Esophagus (tissue), 2 donors: ENCODE results near the gene SAMHD1. TPM values are rescaled to one million over a fixed set of nuclear protein-coding genes. Genes with fewer than 3 reads are reported as not detected.

ENCODE experiments used
- H3K27ac ChIP-seq, 2 donors: one replicate each; pipeline ENCODE4 v1.5.1; 2013; ENCODE audit warnings: low read depth in 2 of 2, mild to moderate bottlenecking in 2 of 2, inconsistent platforms in 1 of 2, low read length in 1 of 2, moderate library complexity in 1 of 2
- H3K27me3 ChIP-seq, 2 donors: one replicate each; pipeline ENCODE4 v1.6.1; 2013; ENCODE audit warnings: low read length in 2 of 2, control low read depth in 1 of 2, mild to moderate bottlenecking in 1 of 2; ENCODE audit not compliant: insufficient read depth in 2 of 2, control insufficient read depth in 1 of 2
- H3K36me3 ChIP-seq, 2 donors: one replicate each; pipeline ENCODE4 v1.6.1; 2013; ENCODE audit warnings: low read length in 1 of 2; ENCODE audit not compliant: control insufficient read depth in 2 of 2, insufficient read depth in 2 of 2
- H3K4me1 ChIP-seq, 2 donors: one replicate each; pipeline ENCODE4 v1.6.1; 2013; ENCODE audit warnings: low read length in 1 of 2; ENCODE audit not compliant: control insufficient read depth in 2 of 2, insufficient read depth in 2 of 2
- H3K4me3 ChIP-seq, 2 donors: one replicate each; pipeline ENCODE4 v1.5.1; 2013; ENCODE audit warnings: low read length in 2 of 2, mild to moderate bottlenecking in 2 of 2, low read depth in 1 of 2, moderate library complexity in 1 of 2
- H3K9me3 ChIP-seq, 2 donors: one replicate each; pipeline ENCODE4 v1.6.1; 2013; ENCODE audit warnings: mild to moderate bottlenecking in 2 of 2, low read depth in 1 of 2, low read length in 1 of 2, moderate library complexity in 1 of 2; ENCODE audit not compliant: control insufficient read depth in 2 of 2, insufficient read depth in 1 of 2
- whole genome bisulfite sequencing, 2 donors: extraction: QIAGEN DNeasy Blood & Tissue Kit; methylation state at CpG; one replicate each; pipeline ENCODE4 v1.1.7; 2013; 5-methylcytosine and 5-hydroxymethylcytosine counted together
- polyA plus RNA-seq, 2 donors: library from polyadenylated mRNA; stranded (reverse); fragments of 200-250 nt; gene quantifications; one replicate each; pipeline ENCODE4 v1.2.3, GENCODE V29; 2013
- donor health status: healthy with polysubstance abuse.
- donor health status: Bipolar disorder and iron deficiency.

SAMHD1 gene
- polyA plus RNA-seq, 2 donors = 25.2 to 29.2 TPM

- H3K36me3 ChIP-seq = no peaks in the 10 kb centered on the region
- no peaks in the 10 kb centered on the region for H3K27me3 ChIP-seq
- WGBS, 2 donors = 73 to 74% methylated on average over 8 of the region's 8 CpGs
- no peaks in the 10 kb centered on the region for H3K9me3 ChIP-seq
- H3K4me1 ChIP-seq = peaks cover 2% of the 10 kb centered on the region in 2 donors
- no peak overlapping the region for H3K4me3 ChIP-seq
- no peak overlapping the region for H3K27ac ChIP-seq
Measured at GRCh38 chr20:36866681-36867495, 84.6 kb downstream of the SAMHD1 start.

GRCh38 chr20:36866164-36866563, 85.3 kb downstream of the SAMHD1 start:
- Histone ChIP-seq H3K27me3 (no peaks in the 10 kb centered on the region), H3K9me3 (no peaks in the 10 kb centered on the region), H3K4me3 (no peak overlapping the region), H3K4me1 (peaks cover 2 to 9% of the 10 kb centered on the region in 2 donors), H3K27ac (no peak overlapping the region), H3K36me3 (no peaks in the 10 kb centered on the region)
- WGBS, 2 donors = 88 to 95% methylated on average over 7 of the region's 7 CpGs

- Histone ChIP-seq H3K9me3 (no peaks in the 10 kb centered on the region), H3K4me1 (peaks cover 2 to 12% of the 10 kb centered on the region in 2 donors), H3K27ac (no peak overlapping the region), H3K36me3 (peaks cover 0 to under 1% of the 10 kb centered on the region in 2 donors), H3K4me3 (no peak overlapping the region), H3K27me3 (no peaks in the 10 kb centered on the region)
Measured at GRCh38 chr20:36865861-36866149, 85.7 kb downstream of the SAMHD1 start.

DNA sequence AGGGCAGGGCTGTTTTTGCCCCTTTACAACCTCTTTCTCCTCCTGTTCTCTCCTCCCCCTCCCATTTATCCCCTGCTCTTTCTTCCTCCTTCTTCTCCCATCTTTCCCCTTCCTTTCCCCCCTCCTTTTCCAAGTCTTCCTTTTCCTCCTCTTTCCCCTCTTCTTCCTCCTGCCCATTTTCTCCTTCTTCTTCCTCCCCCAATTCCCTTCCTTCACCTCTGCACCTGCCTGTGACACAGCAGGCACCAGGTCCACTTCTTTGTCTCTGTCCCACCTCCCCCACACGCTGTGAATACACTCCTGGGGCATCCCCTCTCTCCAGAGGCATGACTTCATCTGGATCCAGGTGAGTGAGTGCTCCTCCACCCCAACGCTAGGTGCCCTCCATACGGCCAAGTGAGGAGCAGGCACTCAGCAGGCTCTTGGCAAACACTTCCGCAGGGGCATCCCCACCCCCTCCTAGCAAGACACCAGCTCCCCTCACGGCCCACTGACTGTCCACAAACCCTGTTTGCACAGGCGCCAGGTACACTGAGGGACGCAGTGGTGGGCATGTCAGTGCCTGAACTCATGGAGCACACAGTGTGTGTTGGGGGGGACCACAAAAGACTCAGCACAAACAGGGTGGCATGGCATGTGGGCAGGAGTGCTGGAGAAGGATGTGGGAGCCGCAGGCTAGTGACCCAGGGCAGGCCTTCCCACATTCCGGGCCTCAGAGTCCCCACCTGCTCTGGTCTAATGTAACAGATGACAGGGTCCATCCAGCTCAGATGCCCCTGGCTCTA, 86.2 kb downstream of the SAMHD1 start:
- Histone ChIP-seq H3K9me3 (no peaks in the 10 kb centered on the region), H3K27ac (peak overlapping the region in 1 of 2 donors; percentile 71), H3K27me3 (no peaks in the 10 kb centered on the region), H3K4me1 (peaks cover 2 to 15% of the 10 kb centered on the region in 2 donors), H3K4me3 (no peak overlapping the region), H3K36me3 (peaks cover 0 to 6% of the 10 kb centered on the region in 2 donors)
- 73 to 74% methylated on average over 9 of the region's 9 CpGs for WGBS, 2 donors

DNA sequence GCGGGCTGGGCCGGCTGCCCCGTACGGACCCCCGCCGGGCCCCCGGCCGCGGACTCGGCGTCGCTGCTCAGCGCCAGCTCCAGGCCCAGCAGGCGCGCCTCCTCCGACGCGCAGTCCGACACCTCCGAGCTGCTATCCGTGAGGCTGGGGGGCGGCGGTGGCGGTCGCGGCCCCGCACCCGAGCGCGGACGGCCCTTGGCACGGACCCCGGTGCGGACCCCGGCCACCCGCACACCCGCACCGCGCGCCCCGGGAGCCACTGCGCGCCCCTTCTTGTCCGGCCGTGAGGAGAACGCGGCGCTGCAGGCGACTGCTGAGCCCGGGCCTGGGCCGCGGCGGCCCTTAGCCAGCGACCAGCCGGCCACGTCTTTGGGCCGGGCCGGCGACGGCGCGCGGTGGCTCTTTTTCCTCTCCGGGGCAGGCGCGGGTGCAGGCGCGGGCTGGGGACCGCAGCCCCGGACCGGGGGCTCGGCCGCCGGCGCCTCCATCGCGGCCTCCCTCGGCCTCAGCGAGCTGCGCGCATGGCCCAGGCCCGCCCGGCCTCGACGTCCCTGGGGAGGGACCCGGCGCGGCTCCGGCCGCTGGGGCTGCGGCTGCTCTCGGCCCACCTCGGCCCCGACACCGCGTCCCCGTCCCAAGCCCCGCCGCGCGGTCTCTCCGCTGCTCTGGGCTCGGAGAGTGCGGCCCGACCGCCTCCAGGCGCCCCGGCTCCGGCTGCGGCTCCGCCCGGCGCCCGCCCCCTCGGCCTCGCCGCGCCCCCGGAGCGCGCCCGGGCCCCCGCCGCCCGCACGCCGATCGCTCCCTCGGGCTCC, 88.4 kb downstream of the SAMHD1 start:
- Histone ChIP-seq H3K4me3 (peak overlapping the region; percentile 68 to 73), H3K27ac (peak overlapping the region; percentile 95), H3K4me1 (peaks cover 6 to 15% of the 10 kb centered on the region in 2 donors), H3K36me3 (peaks cover 0 to 6% of the 10 kb centered on the region in 2 donors), H3K27me3 (no peaks in the 10 kb centered on the region), H3K9me3 (no peaks in the 10 kb centered on the region)
- WGBS, 2 donors = 0 to 1% methylated on average over 69 to 129 of the region's 129 CpGs

DNA sequence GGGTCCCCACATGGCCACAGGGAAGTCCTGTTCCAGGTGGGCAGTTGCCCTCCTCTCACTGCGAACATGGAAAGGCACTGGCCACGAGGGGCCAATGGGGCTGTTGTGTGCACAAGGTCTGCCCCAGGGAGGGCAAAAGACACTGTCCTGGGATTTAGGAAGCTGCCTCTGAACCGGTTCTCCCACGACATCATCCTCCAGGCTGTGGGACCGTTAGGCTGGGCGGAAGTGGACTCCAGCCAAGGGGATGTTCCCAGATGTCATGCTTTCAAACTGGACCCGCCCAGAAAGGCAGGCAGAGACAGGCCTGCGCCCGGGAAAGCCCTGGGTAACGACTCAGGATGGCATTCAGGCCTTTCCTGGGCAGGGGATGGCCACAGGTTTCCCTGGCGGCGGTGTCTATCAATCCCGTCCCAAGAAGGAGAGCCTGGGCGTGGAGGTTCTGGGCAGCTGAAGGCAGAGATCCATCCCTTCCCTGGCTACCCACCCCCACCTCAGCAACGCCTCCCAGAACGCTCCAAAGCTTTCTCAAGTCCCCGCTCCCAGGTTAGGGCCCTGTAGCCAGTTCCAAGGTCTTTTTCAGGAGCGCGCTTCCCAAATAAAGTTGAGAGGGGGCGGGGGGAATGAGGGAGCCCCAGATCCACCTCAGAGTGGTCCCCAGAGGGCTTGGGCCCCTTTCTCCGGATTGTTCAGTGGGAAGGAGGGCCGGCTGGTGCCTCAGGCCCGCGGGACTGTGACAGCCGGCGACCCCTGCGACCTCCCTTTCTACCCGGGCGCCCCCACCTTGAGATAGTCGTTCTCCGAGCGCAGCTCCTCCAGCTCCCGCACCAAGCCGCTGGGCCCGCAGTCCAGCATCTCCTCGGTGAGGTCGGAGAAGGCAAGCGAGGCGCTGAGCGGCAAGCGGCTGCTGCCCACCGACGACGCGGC, 89.4 kb downstream of the SAMHD1 start:
- Histone ChIP-seq H3K4me3 (peak overlapping the region; percentile 68 to 73), H3K36me3 (peaks cover 0 to 9% of the 10 kb centered on the region in 2 donors), H3K27me3 (no peaks in the 10 kb centered on the region), H3K9me3 (no peaks in the 10 kb centered on the region), H3K27ac (peak overlapping the region; percentile 95), H3K4me1 (peaks cover 6 to 15% of the 10 kb centered on the region in 2 donors)
- WGBS, 2 donors = 12 to 21% methylated on average over 44 to 45 of the region's 45 CpGs

GRCh38 chr20:36861625-36861874, 90.0 kb downstream of the SAMHD1 start:
- Histone ChIP-seq H3K27ac (peak overlapping the region; percentile 70 to 95), H3K4me1 (peaks cover 6 to 20% of the 10 kb centered on the region in 2 donors), H3K36me3 (peaks cover 0 to 13% of the 10 kb centered on the region in 2 donors), H3K27me3 (no peaks in the 10 kb centered on the region), H3K4me3 (peak overlapping the region; percentile 33 to 73), H3K9me3 (no peaks in the 10 kb centered on the region)
- WGBS, 2 donors = 16 to 20% methylated on average over 7 of the region's 7 CpGs

- peaks cover 6 to 25% of the 10 kb centered on the region in 2 donors for H3K4me1 ChIP-seq
- H3K27ac ChIP-seq = peak overlapping the region; percentile 70 to 95
- H3K9me3 ChIP-seq = no peaks in the 10 kb centered on the region
- 68 to 75% methylated on average over 14 of the region's 14 CpGs for WGBS, 2 donors
- peak overlapping the region; percentile 33 to 73 for H3K4me3 ChIP-seq
- peaks cover 0 to 13% of the 10 kb centered on the region in 2 donors for H3K36me3 ChIP-seq
- H3K27me3 ChIP-seq = no peaks in the 10 kb centered on the region
Measured at GRCh38 chr20:36860811-36861624, 90.5 kb downstream of the SAMHD1 start.
